Heart left ventricle (tissue), 16 donors: ENCODE measurements around the gene ZBTB40. TPM values are rescaled to one million over a fixed set of nuclear protein-coding genes. Genes with fewer than 3 reads are reported as not detected.

Experiments
- ATAC-seq, 4 donors: fragments of 200-7000 bp; cut with Tn5 transposase; one replicate each; pipeline ENCODE4 v1.9.1; 2020 to 2022; ENCODE audit warnings: moderate library complexity in 4 of 4, mild to moderate bottlenecking in 3 of 4, moderate number of reproducible peaks in 1 of 4
- DNase-seq, 5 donors: peaks; one replicate each; pipeline ENCODE4 v3.0.0-alpha.2; 2020
- H3K27ac ChIP-seq, 12 donors: fragments of 200-600 bp; sonication (generic) in 4 of 12; one replicate each; pipeline versions ENCODE4 v1.5.0 to v1.8.0; 2016 to 2022; ENCODE audit warnings: mild to moderate bottlenecking in 2 of 12
- H3K27me3 ChIP-seq, 9 donors: fragments of 200-600 bp; sonication (generic) in 2 of 9; one replicate each; pipeline versions ENCODE4 v1.5.1 to v1.8.0; 2016 to 2022; ENCODE audit warnings: mild to moderate bottlenecking in 3 of 9
- H3K36me3 ChIP-seq, 9 donors: fragments of 200-600 bp; sonication (generic) in 2 of 9; one replicate each; pipeline versions ENCODE4 v1.5.0 to v1.8.0; 2018 to 2022; ENCODE audit warnings: mild to moderate bottlenecking in 2 of 9
- H3K4me1 ChIP-seq, 12 donors: fragments of 200-600 bp; sonication (generic) in 4 of 12; one replicate each; pipeline versions ENCODE4 v1.5.0 to v1.8.0; 2016 to 2022; ENCODE audit warnings: mild to moderate bottlenecking in 3 of 12
- H3K4me3 ChIP-seq, 12 donors: fragments of 200-600 bp; sonication (generic) in 4 of 12; one replicate each; pipeline versions ENCODE4 v1.5.0 to v1.8.0; 2017 to 2022; ENCODE audit warnings: mild to moderate bottlenecking in 9 of 12, moderate library complexity in 4 of 12
- H3K9me3 ChIP-seq, 12 donors: fragments of 200-600 bp; sonication (generic) in 4 of 12; one replicate each; pipeline versions ENCODE4 v1.5.0 to v1.8.0; 2016 to 2022; ENCODE audit warnings: mild to moderate bottlenecking in 1 of 12
- POLR2A ChIP-seq, 2 donors: fragments of 450-650 bp; IDR thresholded peaks; one replicate each; pipeline ENCODE4 v1.6.1; 2017; ENCODE audit warnings: antibody characterized with exemption in 2 of 2, mild to moderate bottlenecking in 2 of 2, moderate library complexity in 2 of 2
- WGBS, 4 donors: extraction: QIAGEN DNeasy Blood & Tissue Kit in 2 of 4; methylation state at CpG; one replicate each; pipeline versions ENCODE4 v1.1.5 to v1.1.7; 2013 to 2018; 5-methylcytosine and 5-hydroxymethylcytosine counted together
- intact Hi-C, 10 donors: fragments of 100-400 bp; cut with DNase I; formaldehyde crosslinking; loops; one replicate each; pipeline versions ENCODE4 v1.11.1 to v1.14.2; 2022
- polyA plus RNA-seq, 2 donors: library from polyadenylated mRNA; stranded (reverse); fragments of 200-250 nt; gene quantifications; one replicate each; pipeline ENCODE4 v1.2.3, GENCODE V29; 2013
- total RNA-seq, 9 donors: library from RNA; depleted of rRNA in 2 of 9; stranded (reverse); fragments of >200 nt in 2 of 9; fragmentation: NEBNext Ultra II Directional in 3 of 9; extraction: Animal tissue kit (Norgen Biotek cat#: 25700) in 3 of 9; gene quantifications; one replicate each; pipeline versions ENCODE4 v1.1.0 to v1.2.4, GENCODE V29; 2016 to 2023
- TF ChIP-seq, protein P1 (sequence below), 12 donors: fragments of 200-600 bp; sonication (generic) in 4 of 12; IDR thresholded peaks; one replicate each; pipeline versions ENCODE4 v1.5.0 to v1.8.0; 2018 to 2022; ENCODE audit warnings: antibody characterized with exemption in 12 of 12, mild to moderate bottlenecking in 5 of 12
- donor health status: ischemic (EF 13 %, LVEDD 7.1; RV severe dilation, severe dysfunction).
- donor health status: healthy with polysubstance abuse.
- donor health status: DM: no; HTN: yes; CAD: no.
- donor health status: DM: no; HTN: no; CAD: no.
- donor health status: ischemic (EF 25% LVEDD 6.9; RV normal size, moderate dysfunction).
- donor health status: ischemic (EF 25% LVEDD 5.7; RV mildly dilated, moderate dysfunction).
- donor health status: healthy.
- donor health status: DM: yes; HTN: yes; CAD: no.
- donor health status: ischemic (EF 35%, LVEDD 5.7; RV mildly dilated, moderate dysfunction).
- donor health status: nonischemic (EF 11% LVEDD 7.7; RV severe dilation, severe dysfunction).
- donor health status: DM: yes; HTN: yes; CAD: no.
- donor health status: PGD.
- donor health status: ischemic (EF 29% LVEDD 5.4; RV normal size, mild dysfunction).
- donor health status: nonischemic (EF 23%, LVEDD 6.1; RV moderate dilation, normal function).

Gene ZBTB40
- total and polyA plus RNA-seq, 11 donors = 4.6 to 17.7 (median 15.1) TPM

DNA sequence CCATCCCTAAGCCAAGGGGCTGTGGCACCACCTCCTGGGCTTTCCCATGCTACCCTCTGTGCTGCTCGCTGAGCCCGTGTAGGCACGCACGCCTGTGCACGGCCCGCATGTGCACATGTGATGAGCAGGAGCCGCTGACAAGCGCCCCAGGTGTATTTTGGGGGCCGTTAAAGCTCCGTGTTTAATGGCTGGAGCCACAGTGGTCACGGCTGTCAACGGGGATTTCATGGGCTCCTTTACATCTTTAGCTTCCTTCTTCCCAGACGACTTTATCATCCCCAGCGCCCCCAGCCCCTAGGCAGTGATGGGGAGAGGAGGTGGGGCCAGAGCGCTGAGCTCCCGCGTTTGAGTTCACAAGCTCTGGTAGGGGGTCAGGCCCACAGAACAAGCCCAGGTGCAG is 99.9 kb downstream of the ZBTB40 start:
- ATAC-seq (no peak), DNase-seq (no peak)
- Histone ChIP-seq H3K27ac (no peak overlapping the region), H3K27me3 (peaks cover 4 to 61% (median 19%) of the 10 kb centered on the region in 9 donors), H3K4me1 (no peaks in the 10 kb centered on the region), H3K4me3 (no peak overlapping the region), H3K36me3 (no peaks in the 10 kb centered on the region), H3K9me3 (no peaks in the 10 kb centered on the region)
- TF ChIP-seq, protein P1, sequence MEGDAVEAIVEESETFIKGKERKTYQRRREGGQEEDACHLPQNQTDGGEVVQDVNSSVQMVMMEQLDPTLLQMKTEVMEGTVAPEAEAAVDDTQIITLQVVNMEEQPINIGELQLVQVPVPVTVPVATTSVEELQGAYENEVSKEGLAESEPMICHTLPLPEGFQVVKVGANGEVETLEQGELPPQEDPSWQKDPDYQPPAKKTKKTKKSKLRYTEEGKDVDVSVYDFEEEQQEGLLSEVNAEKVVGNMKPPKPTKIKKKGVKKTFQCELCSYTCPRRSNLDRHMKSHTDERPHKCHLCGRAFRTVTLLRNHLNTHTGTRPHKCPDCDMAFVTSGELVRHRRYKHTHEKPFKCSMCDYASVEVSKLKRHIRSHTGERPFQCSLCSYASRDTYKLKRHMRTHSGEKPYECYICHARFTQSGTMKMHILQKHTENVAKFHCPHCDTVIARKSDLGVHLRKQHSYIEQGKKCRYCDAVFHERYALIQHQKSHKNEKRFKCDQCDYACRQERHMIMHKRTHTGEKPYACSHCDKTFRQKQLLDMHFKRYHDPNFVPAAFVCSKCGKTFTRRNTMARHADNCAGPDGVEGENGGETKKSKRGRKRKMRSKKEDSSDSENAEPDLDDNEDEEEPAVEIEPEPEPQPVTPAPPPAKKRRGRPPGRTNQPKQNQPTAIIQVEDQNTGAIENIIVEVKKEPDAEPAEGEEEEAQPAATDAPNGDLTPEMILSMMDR (IDR thresholded peaks at IDR 0.05) = no peak
- TF ChIP-seq POLR2A (IDR thresholded peaks at IDR 0.05) = no peak
- 63 to 72% (median 65%) methylated on average over 17 of the region's 17 CpGs for WGBS, 4 donors
- intact Hi-C loops = no loop called here

- H3K27ac ChIP-seq = no peak overlapping the region
- TF ChIP-seq POLR2A (IDR thresholded peaks at IDR 0.05) = no peak
- TF ChIP-seq, protein P1 (IDR thresholded peaks at IDR 0.05) = no peak
- no peak overlapping the region for H3K4me3 ChIP-seq
- ATAC-seq (no peak), DNase-seq (no peak)
- intact Hi-C loops = no loop called here
- no peaks in the 10 kb centered on the region for H3K36me3 ChIP-seq
- H3K9me3 ChIP-seq = no peaks in the 10 kb centered on the region
- H3K4me1 ChIP-seq = no peaks in the 10 kb centered on the region
- WGBS, 4 donors = 50 to 69% (median 59%) methylated on average over 5 of the region's 5 CpGs
- peaks cover 4 to 65% (median 22%) of the 10 kb centered on the region in 9 donors for H3K27me3 ChIP-seq
Observed at GRCh38 chr1:22552021-22552420, 100.4 kb downstream of the ZBTB40 start.

DNA sequence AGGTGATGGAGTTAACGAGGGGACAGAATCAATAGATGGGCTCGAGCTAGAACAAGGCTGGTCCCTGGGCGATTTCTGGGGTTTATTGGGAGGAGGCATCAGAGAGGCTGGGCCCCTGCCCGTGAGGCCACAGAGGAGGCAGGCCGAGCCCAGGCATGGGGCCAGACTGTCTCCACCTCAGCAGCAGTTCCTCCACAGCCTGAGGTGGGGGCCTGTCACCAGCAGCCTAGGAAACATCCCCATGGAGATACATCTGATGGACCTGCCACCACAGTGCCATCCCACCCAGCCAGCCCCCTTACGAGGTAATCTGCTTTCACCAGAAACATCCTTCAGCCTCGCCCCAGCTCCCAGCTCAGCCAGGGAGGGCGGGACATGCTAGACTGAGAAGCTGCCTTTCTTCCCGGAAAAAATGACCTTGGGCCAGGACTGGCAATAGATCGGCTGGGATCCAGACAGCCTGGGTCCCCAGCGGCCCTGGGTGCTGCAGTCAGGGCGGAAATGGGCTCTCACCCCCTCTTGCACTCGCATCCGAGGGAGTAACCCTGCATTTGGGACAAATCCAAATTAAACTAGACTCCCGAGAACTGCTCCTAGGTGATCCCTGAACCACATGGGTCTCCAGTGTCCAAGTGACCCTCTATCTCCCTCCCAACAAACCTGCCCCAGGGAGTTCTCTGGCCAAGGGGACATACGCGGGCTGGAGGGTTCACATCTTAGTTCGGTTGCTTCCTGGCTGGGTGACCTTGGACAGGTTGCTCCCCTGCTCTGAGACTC is 101.6 kb downstream of the ZBTB40 start:
- no peaks in the 10 kb centered on the region for H3K4me1 ChIP-seq
- H3K4me3 ChIP-seq = no peak overlapping the region
- ATAC-seq (no peak), DNase-seq (no peak)
- no peak overlapping the region for H3K27ac ChIP-seq
- intact Hi-C loops = no loop called here
- H3K9me3 ChIP-seq = no peaks in the 10 kb centered on the region
- TF ChIP-seq POLR2A (IDR thresholded peaks at IDR 0.05) = no peak
- TF ChIP-seq, protein P1 (IDR thresholded peaks at IDR 0.05) = no peak
- no peaks in the 10 kb centered on the region for H3K36me3 ChIP-seq
- 44 to 55% (median 53%) methylated on average over 16 to 18 of the region's 18 CpGs for WGBS, 4 donors
- peaks cover 4 to 73% (median 23%) of the 10 kb centered on the region in 9 donors for H3K27me3 ChIP-seq

DNA sequence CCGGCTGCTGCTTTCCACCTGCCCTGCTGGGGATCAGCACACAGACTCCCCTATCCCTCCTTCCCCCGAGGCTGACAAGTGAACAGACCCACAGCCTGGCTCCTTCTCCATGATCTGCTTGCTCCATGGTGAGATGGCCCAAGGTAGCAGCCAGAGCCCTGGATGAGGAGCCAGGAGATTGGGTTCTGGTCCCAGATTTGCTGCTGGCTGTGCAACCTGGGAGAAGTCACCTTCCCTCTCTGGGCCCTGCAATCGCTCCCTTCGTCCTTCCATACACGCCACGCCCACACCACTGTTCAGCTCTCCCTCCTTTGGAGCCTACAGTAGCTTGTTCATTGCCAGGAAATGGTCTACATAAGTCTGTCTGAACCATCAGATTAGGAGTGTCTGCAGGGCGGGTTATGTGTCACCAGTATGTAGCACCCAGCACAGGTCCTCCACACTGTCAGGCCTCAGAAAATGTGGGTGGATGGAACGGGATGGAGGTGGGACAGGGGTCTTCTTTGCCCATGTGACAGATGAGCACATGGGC is 102.4 kb downstream of the ZBTB40 start:
- intact Hi-C loops = no loop called here
- H3K27me3 ChIP-seq = peaks cover 4 to 73% (median 28%) of the 10 kb centered on the region in 9 donors
- TF ChIP-seq POLR2A (IDR thresholded peaks at IDR 0.05) = no peak
- TF ChIP-seq, protein P1 (IDR thresholded peaks at IDR 0.05) = no peak
- H3K27ac ChIP-seq = no peak overlapping the region
- ATAC-seq = no peak
- DNase-seq = no peak
- no peaks in the 10 kb centered on the region for H3K4me1 ChIP-seq
- H3K9me3 ChIP-seq = no peaks in the 10 kb centered on the region
- no peak overlapping the region for H3K4me3 ChIP-seq
- 67 to 82% (median 74%) methylated on average over 7 to 8 of the region's 8 CpGs for WGBS, 4 donors
- H3K36me3 ChIP-seq = no peaks in the 10 kb centered on the region
